Uterus (tissue), 4 donors: ENCODE data around the gene HOMER1. TPM values are rescaled to one million over a fixed set of nuclear protein-coding genes. Genes with fewer than 3 reads are reported as not detected.
A peak's percentile ranks its signal among the peaks of the same experiment; 100 is the strongest.

Experiments used
- DNase-seq, 2 donors: peaks; one replicate each; pipeline ENCODE4 v3.0.0-alpha.2; 2019 to 2020
- H3K27ac ChIP-seq, 2 donors: fragments of 200-600 bp; sonication (generic); 1 replicate in 1 of 2; 2 replicates in 1 of 2; pipeline ENCODE4 v1.5.1; 2016 to 2018
- H3K27me3 ChIP-seq, 2 donors: fragments of 200-600 bp; sonication (generic); one replicate each; pipeline ENCODE4 v1.5.1; 2018 to 2019; ENCODE audit warnings: control low read depth in 1 of 2
- H3K36me3 ChIP-seq, 2 donors: fragments of 200-600 bp; sonication (generic); one replicate each; pipeline ENCODE4 v1.5.1; 2019; ENCODE audit warnings: control low read depth in 1 of 2
- H3K4me1 ChIP-seq, 2 donors: fragments of 200-600 bp; sonication (generic); one replicate each; pipeline ENCODE4 v1.5.1; 2018 to 2019; ENCODE audit warnings: control low read depth in 1 of 2
- H3K4me3 ChIP-seq, 2 donors: fragments of 200-600 bp; sonication (generic); 1 replicate in 1 of 2; 2 replicates in 1 of 2; pipeline ENCODE4 v1.5.1; 2018 to 2019; ENCODE audit warnings: mild to moderate bottlenecking in 1 of 2
- H3K9me3 ChIP-seq, 2 donors: fragments of 200-600 bp; sonication (generic); one replicate each; pipeline ENCODE4 v1.5.1; 2019; ENCODE audit warnings: control low read depth in 1 of 2
- POLR2A ChIP-seq, 2 donors: fragments of 450-650 bp; IDR thresholded peaks; one replicate each; pipeline ENCODE4 v1.6.1; 2016; ENCODE audit warnings: antibody characterized with exemption in 2 of 2, mild to moderate bottlenecking in 1 of 2, moderate library complexity in 1 of 2
- intact Hi-C: fragments of 100-400 bp; cut with DNase I; formaldehyde crosslinking; loops from one replicate; pipeline ENCODE4 v1.15.1; 2023; ENCODE audit warnings: low total_unique reads
- total RNA-seq, 4 donors: library from RNA; depleted of rRNA in 3 of 4; stranded (reverse); fragments of >200 nt in 3 of 4; gene quantifications; one replicate each; pipeline versions ENCODE4 v1.1.0 to v1.2.4, GENCODE V29; 2014 to 2023
- TF ChIP-seq, protein P1 (sequence below), 4 experiments: fragments of 200-600 bp in 2 of 4; fragments of 450-650 bp in 2 of 4; sonication (generic) in 2 of 4; IDR thresholded peaks; one replicate each; pipeline ENCODE4 v1.5.1; 2016 to 2019; ENCODE audit warnings: antibody characterized with exemption in 4 of 4, mild to moderate bottlenecking in 2 of 4, moderate library complexity in 1 of 4
- donor health status: DM: yes; HTN: yes; CAD: no.

The HOMER1 gene
- total RNA-seq, 4 donors from 2014 or later: 2.8 to 34.1 (median 20.8) TPM

DNA sequence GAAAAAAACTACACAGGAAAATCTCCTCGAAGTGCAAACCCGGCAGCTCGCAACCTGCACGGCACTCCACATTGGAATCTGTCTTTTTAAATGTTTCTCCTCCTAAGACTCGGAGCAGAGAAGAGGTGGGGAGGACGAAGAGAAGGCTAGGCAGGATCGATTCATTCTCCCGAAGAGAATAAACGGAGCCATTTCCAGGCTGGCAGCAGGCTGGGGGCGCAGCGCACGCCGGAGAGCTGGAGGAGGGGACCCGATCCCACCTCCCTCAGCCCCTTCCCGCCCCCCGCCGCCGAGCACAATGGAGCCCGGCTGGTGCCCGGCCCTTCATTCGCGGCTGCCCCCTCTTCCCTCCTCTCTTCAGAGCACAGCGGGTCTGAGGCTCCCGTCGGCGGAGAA, 628 bp downstream of the HOMER1 start:
- DNase-seq: no peak
- Histone ChIP-seq H3K27ac (peak overlapping the region; percentile 99 to 100), H3K36me3 (no peaks in the 10 kb centered on the region), H3K27me3 (no peaks in the 10 kb centered on the region), H3K4me1 (peaks cover 0 to 8% of the 10 kb centered on the region in 2 donors), H3K9me3 (no peaks in the 10 kb centered on the region), H3K4me3 (peak overlapping the region; percentile 85 to 95)
- no peak for TF ChIP-seq POLR2A (IDR thresholded peaks at IDR 0.05)
- TF ChIP-seq, protein P1, sequence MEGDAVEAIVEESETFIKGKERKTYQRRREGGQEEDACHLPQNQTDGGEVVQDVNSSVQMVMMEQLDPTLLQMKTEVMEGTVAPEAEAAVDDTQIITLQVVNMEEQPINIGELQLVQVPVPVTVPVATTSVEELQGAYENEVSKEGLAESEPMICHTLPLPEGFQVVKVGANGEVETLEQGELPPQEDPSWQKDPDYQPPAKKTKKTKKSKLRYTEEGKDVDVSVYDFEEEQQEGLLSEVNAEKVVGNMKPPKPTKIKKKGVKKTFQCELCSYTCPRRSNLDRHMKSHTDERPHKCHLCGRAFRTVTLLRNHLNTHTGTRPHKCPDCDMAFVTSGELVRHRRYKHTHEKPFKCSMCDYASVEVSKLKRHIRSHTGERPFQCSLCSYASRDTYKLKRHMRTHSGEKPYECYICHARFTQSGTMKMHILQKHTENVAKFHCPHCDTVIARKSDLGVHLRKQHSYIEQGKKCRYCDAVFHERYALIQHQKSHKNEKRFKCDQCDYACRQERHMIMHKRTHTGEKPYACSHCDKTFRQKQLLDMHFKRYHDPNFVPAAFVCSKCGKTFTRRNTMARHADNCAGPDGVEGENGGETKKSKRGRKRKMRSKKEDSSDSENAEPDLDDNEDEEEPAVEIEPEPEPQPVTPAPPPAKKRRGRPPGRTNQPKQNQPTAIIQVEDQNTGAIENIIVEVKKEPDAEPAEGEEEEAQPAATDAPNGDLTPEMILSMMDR (IDR thresholded peaks at IDR 0.05): no peak
- intact Hi-C loops: no loop called here

DNA sequence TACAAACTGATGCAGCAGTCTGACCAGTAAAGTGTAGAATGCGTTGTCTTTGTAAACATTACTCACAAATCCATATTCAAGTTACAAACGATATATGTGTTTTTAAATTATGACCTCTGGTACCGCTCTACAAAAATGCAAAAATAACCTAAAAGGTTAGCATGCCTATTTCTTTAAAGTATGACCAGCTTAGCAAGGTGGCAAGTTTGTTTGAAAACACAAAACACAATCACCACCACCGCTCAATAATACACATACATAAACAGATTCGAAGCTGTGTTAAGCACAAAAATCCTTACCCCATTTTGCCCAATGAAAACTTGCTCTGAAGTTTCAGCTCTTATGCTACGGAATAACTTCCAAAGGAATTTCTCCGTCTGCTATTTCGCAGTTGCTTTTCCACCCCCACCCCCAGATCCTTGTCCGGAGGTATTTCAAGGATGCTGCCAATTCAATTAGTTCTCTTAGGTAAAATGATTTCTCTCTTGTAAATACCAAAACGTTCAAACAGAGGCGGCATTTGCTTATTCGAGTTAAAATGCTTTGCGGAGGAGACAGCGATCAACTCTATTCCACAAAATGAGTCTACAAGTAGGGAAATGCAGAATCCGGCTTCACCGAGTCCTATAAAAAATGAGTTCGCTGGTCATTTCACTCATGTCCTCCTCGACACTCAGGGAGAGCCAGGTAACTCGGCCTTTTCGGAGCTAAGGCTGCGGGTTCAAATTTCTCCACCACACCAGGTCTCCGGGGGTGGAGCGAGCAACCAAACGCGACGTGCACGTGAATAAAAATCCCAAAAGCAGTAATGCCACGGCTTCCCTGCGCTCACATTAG, 1.2 kb downstream of the HOMER1 start:
- H3K4me3 ChIP-seq: peak overlapping the region; percentile 85 to 95
- no peaks in the 10 kb centered on the region for H3K9me3 ChIP-seq
- TF ChIP-seq, protein P1 (IDR thresholded peaks at IDR 0.05): no peak
- TF ChIP-seq POLR2A (IDR thresholded peaks at IDR 0.05): no peak
- no peak for DNase-seq
- intact Hi-C loops: no loop called here
- H3K27me3 ChIP-seq: no peaks in the 10 kb centered on the region
- peaks cover 0 to 8% of the 10 kb centered on the region in 2 donors for H3K4me1 ChIP-seq
- no peaks in the 10 kb centered on the region for H3K36me3 ChIP-seq
- H3K27ac ChIP-seq: peak overlapping the region; percentile 99 to 100

DNA sequence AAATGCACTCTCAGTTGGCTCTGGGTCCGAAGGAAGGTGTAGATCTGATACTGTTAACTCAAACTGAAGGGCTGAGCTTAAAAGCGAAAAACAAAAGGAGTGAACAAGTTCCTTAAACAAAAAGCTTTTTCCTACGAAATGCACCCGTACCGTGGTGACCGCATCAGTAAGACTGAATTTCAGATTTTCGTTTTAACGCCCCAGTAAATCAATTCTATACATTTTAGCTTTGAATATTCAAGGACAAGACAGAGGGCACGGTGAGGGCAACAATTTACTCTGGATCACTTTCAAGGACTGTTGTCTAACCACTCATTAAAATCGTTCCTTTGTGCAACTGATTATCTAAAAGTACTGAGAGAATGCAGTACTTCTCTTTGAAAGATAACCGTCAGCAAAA, 1.9 kb downstream of the HOMER1 start:
- Histone ChIP-seq H3K36me3 (no peaks in the 10 kb centered on the region), H3K4me1 (peaks cover 0 to 12% of the 10 kb centered on the region in 2 donors), H3K4me3 (peak overlapping the region in 1 of 2 donors; percentile 85), H3K27ac (no peak overlapping the region), H3K27me3 (no peaks in the 10 kb centered on the region), H3K9me3 (no peaks in the 10 kb centered on the region)
- no peak for DNase-seq
- intact Hi-C loops: no loop called here
- no peak for TF ChIP-seq POLR2A (IDR thresholded peaks at IDR 0.05)
- TF ChIP-seq, protein P1 (IDR thresholded peaks at IDR 0.05): no peak

DNA sequence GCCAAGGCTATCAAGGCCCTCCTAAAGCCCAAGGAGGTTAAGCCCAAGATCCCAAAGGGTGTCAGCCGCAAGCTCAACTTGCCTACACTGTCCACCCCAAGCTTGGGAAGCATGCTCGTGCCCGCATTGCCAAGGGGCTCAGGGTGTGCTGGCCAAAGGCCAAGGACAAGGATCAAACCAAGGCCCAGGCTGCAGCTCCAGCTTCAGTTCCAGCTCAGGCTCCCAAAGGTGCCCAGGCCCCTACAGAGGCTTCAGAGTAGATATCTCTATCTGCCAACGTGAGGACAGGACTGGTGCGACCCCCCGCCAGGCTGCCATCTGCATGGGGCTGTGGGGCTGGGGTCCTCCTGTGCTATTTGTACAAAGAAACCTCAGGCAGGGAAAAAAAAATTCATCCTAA, 3.3 kb downstream of the HOMER1 start:
- no peaks in the 10 kb centered on the region for H3K36me3 ChIP-seq
- H3K27ac ChIP-seq: no peak overlapping the region
- H3K27me3 ChIP-seq: no peaks in the 10 kb centered on the region
- intact Hi-C loops: no loop called here
- no peak overlapping the region for H3K4me3 ChIP-seq
- H3K9me3 ChIP-seq: no peaks in the 10 kb centered on the region
- no peak for TF ChIP-seq POLR2A (IDR thresholded peaks at IDR 0.05)
- TF ChIP-seq, protein P1 (IDR thresholded peaks at IDR 0.05): no peak
- H3K4me1 ChIP-seq: peaks cover 0 to 12% of the 10 kb centered on the region in 2 donors
- no peak for DNase-seq

DNA sequence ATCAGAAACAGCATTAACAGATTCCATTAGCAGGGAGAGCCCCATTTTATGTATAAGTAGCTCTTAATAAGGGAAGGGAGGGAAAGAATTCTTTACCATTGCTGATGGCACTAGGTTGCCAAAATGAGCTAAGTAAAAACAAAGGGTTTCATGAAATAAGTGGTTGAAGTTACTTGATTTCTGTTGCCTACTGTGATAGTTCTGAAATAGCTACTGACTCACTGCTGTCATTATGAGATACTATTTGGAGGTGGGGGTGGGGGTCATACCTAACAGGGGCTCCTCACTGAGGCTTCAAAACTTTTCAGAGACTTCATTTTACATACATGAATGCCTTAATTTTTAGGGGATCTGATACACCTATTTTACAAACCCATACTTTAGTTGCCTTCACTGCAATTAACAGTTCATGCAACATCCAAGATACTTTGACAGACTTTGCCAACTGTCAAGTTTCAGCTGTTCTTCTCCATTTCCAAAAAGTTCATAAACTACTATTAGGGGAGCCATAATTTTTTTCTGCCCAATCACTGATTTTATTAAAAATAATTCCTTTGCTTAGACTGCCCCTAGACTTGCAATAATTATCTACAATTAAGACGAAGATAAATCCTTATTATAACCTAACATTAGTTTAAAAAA, 4.6 kb downstream of the HOMER1 start:
- Histone ChIP-seq H3K4me3 (no peak overlapping the region), H3K36me3 (no peaks in the 10 kb centered on the region), H3K9me3 (no peaks in the 10 kb centered on the region), H3K27ac (no peak overlapping the region), H3K4me1 (peaks cover 0 to 12% of the 10 kb centered on the region in 2 donors), H3K27me3 (no peaks in the 10 kb centered on the region)
- no peak for DNase-seq
- intact Hi-C loops: no loop called here
- TF ChIP-seq, protein P1 (IDR thresholded peaks at IDR 0.05): no peak
- TF ChIP-seq POLR2A (IDR thresholded peaks at IDR 0.05): no peak
